H9 (cell line): ENCODE results near the gene AP4E1. TPM values are rescaled to one million over a fixed set of nuclear protein-coding genes. Genes with fewer than 3 reads are reported as not detected.

Source experiments
- DNase-seq: peaks from one replicate; pipeline ENCODE4 v3.0.0-alpha.2; 2017
- H2AFZ ChIP-seq: one replicate; pipeline ENCODE4 v1.6.1; 2013; ENCODE audit warnings: mild to moderate bottlenecking, low read length, control low read depth, moderate library complexity
- H2AK5ac ChIP-seq: 2 replicates; pipeline ENCODE4 v1.6.1; 2013; ENCODE audit warnings: low read length, control low read depth, mixed read lengths; ENCODE audit not compliant: insufficient read length
- H2BK120ac ChIP-seq: one replicate; pipeline ENCODE4 v1.6.1; 2013; ENCODE audit warnings: low read depth, mild to moderate bottlenecking, low read length, control low read depth, inconsistent platforms; ENCODE audit not compliant: poor library complexity, severe bottlenecking
- H2BK12ac ChIP-seq: 2 replicates; pipeline ENCODE4 v1.6.1; 2013; ENCODE audit warnings: low read length, control low read depth, mixed read lengths, low read depth; ENCODE audit not compliant: insufficient read length
- H2BK15ac ChIP-seq: 2 replicates; pipeline ENCODE4 v1.6.1; 2013; ENCODE audit warnings: low read depth, low read length, control low read depth
- H2BK20ac ChIP-seq: one replicate; pipeline ENCODE4 v1.6.1; 2013; ENCODE audit warnings: low read depth, mild to moderate bottlenecking, low read length, control low read depth, inconsistent platforms; ENCODE audit not compliant: poor library complexity, severe bottlenecking
- H2BK5ac ChIP-seq: 2 replicates; pipeline ENCODE4 v1.6.1; 2013; ENCODE audit warnings: low read length, control low read depth, mixed read lengths; ENCODE audit not compliant: insufficient read length
- H3K14ac ChIP-seq: 2 replicates; pipeline ENCODE4 v1.6.1; 2013; ENCODE audit warnings: low read length, control low read depth; ENCODE audit not compliant: insufficient read depth
- H3K18ac ChIP-seq: 2 replicates; pipeline ENCODE4 v1.6.1; 2013; ENCODE audit warnings: low read depth, mild to moderate bottlenecking, mixed read lengths, low read length, control low read depth; ENCODE audit not compliant: insufficient read length
- H3K23ac ChIP-seq: 2 replicates; pipeline ENCODE4 v1.6.1; 2013; ENCODE audit warnings: low read length, control low read depth, mixed read lengths, low read depth; ENCODE audit not compliant: insufficient read length
- H3K23me2 ChIP-seq: 2 replicates; pipeline ENCODE4 v1.6.1; 2013; ENCODE audit warnings: low read depth, mild to moderate bottlenecking, mixed read lengths, low read length, control low read depth; ENCODE audit not compliant: insufficient read length, poor library complexity, severe bottlenecking
- H3K27ac ChIP-seq: 2 replicates; pipeline ENCODE4 v1.5.1; 2013; ENCODE audit warnings: low read length, control low read depth, mixed read lengths, low read depth; ENCODE audit not compliant: insufficient read length
- H3K27me3 ChIP-seq: 2 replicates; pipeline ENCODE4 v1.6.1; 2013; ENCODE audit warnings: low read length, control low read depth, inconsistent platforms; ENCODE audit not compliant: insufficient read depth
- H3K4ac ChIP-seq: 2 replicates; pipeline ENCODE4 v1.6.1; 2013; ENCODE audit warnings: low read depth, mild to moderate bottlenecking, control low read depth, inconsistent platforms, low read length, moderate library complexity
- H3K4me1 ChIP-seq: 2 replicates; pipeline ENCODE4 v1.6.1; 2013; ENCODE audit warnings: low read length, control low read depth, inconsistent platforms; ENCODE audit not compliant: insufficient read depth
- H3K4me2 ChIP-seq: 2 replicates; pipeline ENCODE4 v1.6.1; 2013; ENCODE audit warnings: low read length, control low read depth, mixed read lengths; ENCODE audit not compliant: insufficient read length, insufficient read depth
- H3K56ac ChIP-seq: 2 replicates; pipeline ENCODE4 v1.6.1; 2013; ENCODE audit warnings: low read depth, mild to moderate bottlenecking, mixed read lengths, low read length, control low read depth; ENCODE audit not compliant: insufficient read length
- H3K79me1 ChIP-seq: 2 replicates; pipeline ENCODE4 v1.6.1; 2013; ENCODE audit warnings: low read depth, mild to moderate bottlenecking, moderate library complexity, low read length, control low read depth, inconsistent platforms; ENCODE audit not compliant: insufficient read depth, poor library complexity, severe bottlenecking
- H3K79me2 ChIP-seq: 2 replicates; pipeline ENCODE4 v1.6.1; 2013; ENCODE audit warnings: low read length, control low read depth, inconsistent platforms; ENCODE audit not compliant: insufficient read depth
- H3K9ac ChIP-seq: 2 replicates; pipeline ENCODE4 v1.6.1; 2013; ENCODE audit warnings: low read length, control low read depth, mixed read lengths; ENCODE audit not compliant: insufficient read length; ENCODE audit errors: extremely low read depth
- H3K9me3 ChIP-seq: one replicate; pipeline ENCODE4 v1.6.1; 2013; ENCODE audit warnings: low read depth, low read length, inconsistent platforms; ENCODE audit not compliant: control insufficient read depth
- H3T11ph ChIP-seq: one replicate; pipeline ENCODE4 v1.6.1; 2013; ENCODE audit warnings: mild to moderate bottlenecking, low read length, control low read depth, inconsistent platforms
- H4K20me1 ChIP-seq: one replicate; pipeline ENCODE4 v1.6.1; 2013; ENCODE audit not compliant: control insufficient read depth, insufficient read length, insufficient read depth
- H4K5ac ChIP-seq: 2 replicates; pipeline ENCODE4 v1.6.1; 2013; ENCODE audit warnings: low read depth, mild to moderate bottlenecking, mixed read lengths, low read length, control low read depth; ENCODE audit not compliant: insufficient read length
- H4K8ac ChIP-seq: replicated peaks from 2 replicates; pipeline ENCODE4 v1.6.1; 2013; ENCODE audit warnings: low read length, control low read depth, mixed read lengths, low read depth; ENCODE audit not compliant: insufficient read length
- H4K91ac ChIP-seq: 2 replicates; pipeline ENCODE4 v1.6.1; 2013; ENCODE audit warnings: low read depth, mild to moderate bottlenecking, moderate library complexity, mixed read lengths, low read length, control low read depth; ENCODE audit not compliant: insufficient read length
- H3K27ac Mint-ChIP-seq, 3 experiments: 2 replicates in 2 of 3; 3 replicates in 1 of 3; pipeline ENCODE4 v1.8.0; 2020 to 2021; ENCODE audit warnings: mixed read lengths in 3 of 3, mild to moderate bottlenecking in 1 of 3, moderate library complexity in 1 of 3
- H3K27me3 Mint-ChIP-seq: 2 replicates; pipeline ENCODE4 v1.8.0; 2021; ENCODE audit warnings: low read depth, mild to moderate bottlenecking, moderate library complexity, mixed read lengths
- H3K36me3 Mint-ChIP-seq, 3 experiments: 2 replicates in 2 of 3; 3 replicates in 1 of 3; pipeline ENCODE4 v1.8.0; 2020 to 2021; ENCODE audit warnings: low read depth in 3 of 3, mixed read lengths in 3 of 3; ENCODE audit not compliant: insufficient read depth in 1 of 3
- H3K4me1 Mint-ChIP-seq, 2 experiments: 2 replicates each; pipeline ENCODE4 v1.8.0; 2020; ENCODE audit warnings: mixed read lengths in 2 of 2
- H3K4me3 Mint-ChIP-seq, 2 experiments: 2 replicates in 1 of 2; 3 replicates in 1 of 2; pipeline ENCODE4 v1.8.0; 2020 to 2021; ENCODE audit warnings: mild to moderate bottlenecking in 2 of 2, mixed read lengths in 2 of 2, moderate library complexity in 1 of 2
- H3K9me3 Mint-ChIP-seq, 2 experiments: 2 replicates in 1 of 2; 3 replicates in 1 of 2; pipeline ENCODE4 v1.8.0; 2020; ENCODE audit warnings: mild to moderate bottlenecking in 2 of 2, mixed read lengths in 2 of 2, moderate library complexity in 1 of 2
- WGBS: extraction: QIAGEN DNeasy Blood & Tissue Kit; methylation state at CpG from one replicate; pipeline ENCODE4 v1.1.7; 2013; ENCODE audit warnings: missing lambda C conversion rate, low lambda C conversion rate, mixed read lengths; ENCODE audit not compliant: insufficient read length; ENCODE audit errors: extremely low coverage; 5-methylcytosine and 5-hydroxymethylcytosine counted together
- total RNA-seq: library from RNA; stranded (reverse); gene quantifications from 2 replicates; pipeline ENCODE4 v1.2.1, GENCODE V29; 2021
- TF ChIP-seq, protein P1 (sequence below): fragments of 200-600 bp; sonication (generic); conservative IDR thresholded peaks from 3 replicates; pipeline ENCODE4 v1.8.0; 2021; ENCODE audit warnings: antibody characterized with exemption, mild to moderate bottlenecking

Gene AP4E1
- total RNA-seq, 1 experiment from 2014 or later, result 13.8 TPM

DNA sequence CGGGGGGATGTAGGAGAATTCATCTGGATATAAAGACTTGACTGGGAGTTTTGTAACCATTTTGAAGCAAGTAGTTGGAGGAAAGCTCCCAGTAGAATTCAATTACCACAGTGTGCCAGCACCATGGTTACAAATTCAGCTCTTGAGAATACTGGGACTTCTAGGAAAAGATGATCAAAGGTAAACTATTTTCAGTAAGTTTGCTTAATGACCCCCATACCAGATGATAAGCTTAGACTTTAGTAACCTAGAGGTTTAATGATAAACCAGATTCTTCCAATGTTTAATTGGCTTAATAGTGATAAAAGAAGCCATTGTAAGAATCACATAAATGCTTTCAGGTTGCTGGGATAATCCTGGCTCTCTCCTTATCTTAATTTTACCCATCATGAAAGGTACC, 22.3 kb downstream of the AP4E1 start:
- H3K79me1 ChIP-seq, result no peaks in the 10 kb centered on the region
- no peak overlapping the region for H3K18ac ChIP-seq
- no peak overlapping the region for H3K4me2 ChIP-seq
- no peak overlapping the region for H3K4ac ChIP-seq
- Mint-ChIP-seq H3K4me1 (no peaks in the 10 kb centered on the region), H3K27ac (no peak overlapping the region), H3K4me3 (no peak overlapping the region), H3K9me3 (no peaks in the 10 kb centered on the region), H3K27me3 (no peaks in the 10 kb centered on the region), H3K36me3 (peaks cover 0 to 30% (median 17%) of the 10 kb centered on the region in 3 experiments; a peak in 6 of 7 replicates)
- H3T11ph ChIP-seq, result no peak overlapping the region
- H2BK12ac ChIP-seq, result no peak overlapping the region
- no peak overlapping the region for H2AK5ac ChIP-seq
- no peak overlapping the region for H4K8ac ChIP-seq
- H3K23ac ChIP-seq, result no peak overlapping the region
- no CpG with 5 or more reads among the region's 1 CpG for WGBS
- H2BK15ac ChIP-seq, result no peak overlapping the region
- no peak for DNase-seq
- H3K56ac ChIP-seq, result no peak overlapping the region
- H2BK5ac ChIP-seq, result no peak overlapping the region
- no peaks in the 10 kb centered on the region for H3K23me2 ChIP-seq
- H4K20me1 ChIP-seq, result no peaks in the 10 kb centered on the region
- no peaks in the 10 kb centered on the region for H3K79me2 ChIP-seq
- H3K14ac ChIP-seq, result no peak overlapping the region
- H2BK20ac ChIP-seq, result no peak overlapping the region
- H3K4me1 ChIP-seq, result no peaks in the 10 kb centered on the region
- H2BK120ac ChIP-seq, result no peak overlapping the region
- no peaks in the 10 kb centered on the region for H3K27me3 ChIP-seq
- no peak overlapping the region for H4K5ac ChIP-seq
- no peaks in the 10 kb centered on the region for H3K9me3 ChIP-seq
- no peak overlapping the region for H3K27ac ChIP-seq
- TF ChIP-seq, protein P1, sequence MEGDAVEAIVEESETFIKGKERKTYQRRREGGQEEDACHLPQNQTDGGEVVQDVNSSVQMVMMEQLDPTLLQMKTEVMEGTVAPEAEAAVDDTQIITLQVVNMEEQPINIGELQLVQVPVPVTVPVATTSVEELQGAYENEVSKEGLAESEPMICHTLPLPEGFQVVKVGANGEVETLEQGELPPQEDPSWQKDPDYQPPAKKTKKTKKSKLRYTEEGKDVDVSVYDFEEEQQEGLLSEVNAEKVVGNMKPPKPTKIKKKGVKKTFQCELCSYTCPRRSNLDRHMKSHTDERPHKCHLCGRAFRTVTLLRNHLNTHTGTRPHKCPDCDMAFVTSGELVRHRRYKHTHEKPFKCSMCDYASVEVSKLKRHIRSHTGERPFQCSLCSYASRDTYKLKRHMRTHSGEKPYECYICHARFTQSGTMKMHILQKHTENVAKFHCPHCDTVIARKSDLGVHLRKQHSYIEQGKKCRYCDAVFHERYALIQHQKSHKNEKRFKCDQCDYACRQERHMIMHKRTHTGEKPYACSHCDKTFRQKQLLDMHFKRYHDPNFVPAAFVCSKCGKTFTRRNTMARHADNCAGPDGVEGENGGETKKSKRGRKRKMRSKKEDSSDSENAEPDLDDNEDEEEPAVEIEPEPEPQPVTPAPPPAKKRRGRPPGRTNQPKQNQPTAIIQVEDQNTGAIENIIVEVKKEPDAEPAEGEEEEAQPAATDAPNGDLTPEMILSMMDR, result no peak
- no peak overlapping the region for H3K9ac ChIP-seq
- no peak overlapping the region for H4K91ac ChIP-seq
- no peak overlapping the region for H2AFZ ChIP-seq
